AG04449 (cell line): ENCODE measurements around the gene OR56B1.
A peak's percentile ranks its signal among the peaks of the same experiment; 100 is the strongest.
"Not testable (repeated sequence)": the region's sequence is repeated elsewhere in the genome, so short reads cannot be mapped to it uniquely, and the experiment has no call there.

Experiments
- CTCF ChIA-PET: fragments of 350-600 bp; formaldehyde crosslinking; extraction: SDS; loops from one replicate; lab custom pipeline; 2021; ENCODE audit warnings: antibody characterized with exemption; lab: Yijun Ruan, JAX
- POLR2A ChIA-PET: fragments of 400-600, 350-600 bp; formaldehyde crosslinking; extraction: SDS; loops from one replicate; lab custom pipeline; 2020; ENCODE audit warnings: antibody characterized with exemption, inconsistent platforms; lab: Yijun Ruan, JAX
- DNase-seq: peaks from one replicate; pipeline ENCODE4 v3.0.0-alpha.2; 2010; ENCODE audit warnings: low read depth, low spot score
- H3K4me3 ChIP-seq: 2 replicates; pipeline ENCODE4 v1.5.1; 2011; ENCODE audit warnings: low read depth, mild to moderate bottlenecking, control low read depth, low read length
- TF ChIP-seq, protein P1 (sequence below): IDR thresholded peaks from one replicate; pipeline ENCODE4 v1.5.1; 2011; ENCODE audit warnings: mild to moderate bottlenecking, moderate library complexity, low read length, control low read depth, inconsistent platforms; ENCODE audit not compliant: insufficient read depth; ENCODE audit errors: missing control alignments

The OR56B1 gene, protein sequence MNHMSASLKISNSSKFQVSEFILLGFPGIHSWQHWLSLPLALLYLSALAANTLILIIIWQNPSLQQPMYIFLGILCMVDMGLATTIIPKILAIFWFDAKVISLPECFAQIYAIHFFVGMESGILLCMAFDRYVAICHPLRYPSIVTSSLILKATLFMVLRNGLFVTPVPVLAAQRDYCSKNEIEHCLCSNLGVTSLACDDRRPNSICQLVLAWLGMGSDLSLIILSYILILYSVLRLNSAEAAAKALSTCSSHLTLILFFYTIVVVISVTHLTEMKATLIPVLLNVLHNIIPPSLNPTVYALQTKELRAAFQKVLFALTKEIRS

DNA sequence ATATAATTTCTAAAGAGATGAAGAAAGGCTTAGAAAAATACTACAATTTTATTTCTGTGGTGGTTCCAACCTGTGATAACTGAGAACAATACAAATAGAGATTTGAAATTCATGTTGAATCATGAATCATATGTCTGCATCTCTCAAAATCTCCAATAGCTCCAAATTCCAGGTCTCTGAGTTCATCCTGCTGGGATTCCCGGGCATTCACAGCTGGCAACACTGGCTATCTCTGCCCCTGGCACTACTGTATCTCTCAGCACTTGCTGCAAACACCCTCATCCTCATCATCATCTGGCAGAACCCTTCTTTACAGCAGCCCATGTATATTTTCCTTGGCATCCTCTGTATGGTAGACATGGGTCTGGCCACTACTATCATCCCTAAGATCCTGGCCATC lies at the start of gene OR56B1:
Gene OR56B1 (plus strand): TSS at position 53 of the 400 bp plus-strand sequence. CDS start 69 bp downstream, at position 122.
- no peak for DNase-seq

DNA sequence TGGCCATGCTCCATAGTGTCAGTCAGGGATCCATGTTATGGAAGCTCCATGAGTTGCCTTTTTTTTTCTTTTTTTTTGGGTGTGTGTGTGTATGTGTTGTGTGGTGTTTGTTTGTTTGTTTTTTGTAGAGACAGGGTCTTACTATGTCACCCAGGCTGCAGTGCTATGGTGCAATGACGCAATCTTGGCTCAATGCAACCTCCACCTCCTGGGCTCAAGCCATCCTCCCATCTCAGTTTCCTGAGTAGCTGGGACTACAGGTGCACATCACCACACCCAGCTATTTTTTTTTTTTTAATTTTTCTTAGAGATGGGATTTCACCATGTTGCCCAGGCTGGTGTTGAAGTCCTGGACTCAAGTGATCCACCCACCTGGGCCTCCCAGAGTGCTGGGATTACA lies 47.8 kb upstream of the OR56B1 start:
- TF ChIP-seq, protein P1, sequence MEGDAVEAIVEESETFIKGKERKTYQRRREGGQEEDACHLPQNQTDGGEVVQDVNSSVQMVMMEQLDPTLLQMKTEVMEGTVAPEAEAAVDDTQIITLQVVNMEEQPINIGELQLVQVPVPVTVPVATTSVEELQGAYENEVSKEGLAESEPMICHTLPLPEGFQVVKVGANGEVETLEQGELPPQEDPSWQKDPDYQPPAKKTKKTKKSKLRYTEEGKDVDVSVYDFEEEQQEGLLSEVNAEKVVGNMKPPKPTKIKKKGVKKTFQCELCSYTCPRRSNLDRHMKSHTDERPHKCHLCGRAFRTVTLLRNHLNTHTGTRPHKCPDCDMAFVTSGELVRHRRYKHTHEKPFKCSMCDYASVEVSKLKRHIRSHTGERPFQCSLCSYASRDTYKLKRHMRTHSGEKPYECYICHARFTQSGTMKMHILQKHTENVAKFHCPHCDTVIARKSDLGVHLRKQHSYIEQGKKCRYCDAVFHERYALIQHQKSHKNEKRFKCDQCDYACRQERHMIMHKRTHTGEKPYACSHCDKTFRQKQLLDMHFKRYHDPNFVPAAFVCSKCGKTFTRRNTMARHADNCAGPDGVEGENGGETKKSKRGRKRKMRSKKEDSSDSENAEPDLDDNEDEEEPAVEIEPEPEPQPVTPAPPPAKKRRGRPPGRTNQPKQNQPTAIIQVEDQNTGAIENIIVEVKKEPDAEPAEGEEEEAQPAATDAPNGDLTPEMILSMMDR, result no peak

More for the DNA sequence above, at the start of gene OR56B1:
- H3K4me3 ChIP-seq, result no peak within 1 kb of the TSS
- CTCF ChIA-PET, result no interaction called here
- POLR2A ChIA-PET, result no interaction called here
- TF ChIP-seq, protein P1, result no peak

DNA sequence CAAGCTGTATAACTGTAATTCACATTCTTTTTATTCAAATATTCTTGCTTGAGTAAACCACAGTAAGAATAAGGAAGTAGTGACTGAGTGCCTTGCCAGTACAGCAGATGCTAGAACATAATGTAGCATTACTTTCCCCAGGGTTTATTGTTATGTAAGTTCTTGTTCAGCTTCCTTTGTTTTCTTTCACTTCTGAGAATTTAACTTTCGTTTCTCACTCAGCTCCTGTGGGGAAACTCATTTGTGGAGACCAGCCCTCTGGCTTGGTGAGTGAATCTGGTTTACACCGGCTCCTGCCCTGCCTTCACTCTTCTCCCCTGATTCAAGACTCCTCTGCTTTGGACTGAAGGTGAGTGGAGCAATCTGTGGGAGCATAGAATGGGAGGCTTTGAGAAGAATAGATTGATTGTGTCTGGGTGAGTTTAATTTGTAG lies 46.7 kb upstream of the OR56B1 start, which contains the start of gene TRIM22:
Gene TRIM22 (plus strand): TSS at position 240 of the 433 bp plus-strand sequence. CDS start 6,443 bp downstream, outside the sequence.
- ChIA-PET CTCF (interaction anchor here (1.2 to 2.3 kb wide), 5 partner anchors 29 to 213 kb away, joined by 3 to 6 read pairs (median 4); no protein-coding TSS in a partner anchor), POLR2A (interaction anchor here (0.5 to 0.6 kb wide), 2 partner anchors 13 to 322 kb away, joined by 3 read pairs; no protein-coding TSS in a partner anchor)
- DNase-seq, result peak; percentile 36
- peak within 1 kb of the TSS; percentile 58 for H3K4me3 ChIP-seq
- TF ChIP-seq, protein P1, result no peak

More for the DNA sequence above, 47.8 kb upstream of the OR56B1 start:
- ChIA-PET CTCF (interaction anchor here (1.7 kb wide), 1 partner anchor 85 kb away, joined by 3 read pairs; no protein-coding TSS in a partner anchor), POLR2A (no interaction called here)
- no peak overlapping the region for H3K4me3 ChIP-seq
- DNase-seq, result no peak

DNA sequence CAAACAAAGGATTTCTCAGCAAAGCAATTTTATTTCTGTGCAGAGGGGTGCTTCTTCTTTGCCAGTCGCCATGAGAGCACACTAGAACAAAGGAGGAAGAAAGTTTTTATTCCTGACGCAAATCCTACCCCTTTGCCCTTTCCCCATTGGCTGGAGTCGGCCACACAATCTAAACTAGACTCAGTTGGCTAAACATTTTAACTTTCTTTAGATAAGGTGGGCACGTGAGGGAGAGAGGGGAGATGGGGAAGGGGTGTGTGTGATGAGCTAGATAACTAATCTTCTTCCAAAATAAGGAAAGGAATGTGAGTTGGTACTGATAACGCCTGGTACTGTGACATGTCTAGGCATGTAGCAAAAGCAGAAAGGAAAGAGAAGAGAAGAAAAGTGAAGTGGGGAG lies 46.0 kb upstream of the OR56B1 start:
- ChIA-PET POLR2A (interaction anchor here (0.9 kb wide), 1 partner anchor 9 kb away, joined by 3 read pairs; no protein-coding TSS in a partner anchor), CTCF (interaction anchor here (1.2 to 2.3 kb wide), 4 partner anchors 28 to 214 kb away, joined by 3 to 6 read pairs (median 4); no protein-coding TSS in a partner anchor)
- no peak for DNase-seq
- H3K4me3 ChIP-seq, result peak overlapping the region; percentile 58
- TF ChIP-seq, protein P1, result no peak

DNA sequence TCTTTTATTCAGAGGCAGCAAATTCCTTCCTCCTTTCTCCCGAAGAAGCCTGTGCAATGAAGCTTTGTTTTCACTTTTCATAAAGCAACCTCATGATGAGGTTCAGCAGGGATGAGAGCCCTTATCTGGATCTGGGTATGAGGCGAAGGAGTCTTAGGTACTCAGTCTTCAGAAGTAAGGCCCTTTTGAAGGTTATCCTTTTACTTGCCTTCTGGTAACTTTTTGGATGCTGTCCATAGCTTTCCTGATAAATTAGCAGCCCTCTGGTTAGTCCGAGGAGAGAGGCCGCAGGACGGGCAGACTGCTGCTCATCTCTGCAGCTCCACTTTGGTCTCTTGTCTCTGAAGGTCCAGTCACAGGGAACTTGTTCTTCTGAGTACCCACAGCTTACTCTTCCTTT lies 45.5 kb upstream of the OR56B1 start:
- ChIA-PET POLR2A (interaction anchor here (0.9 kb wide), 1 partner anchor 9 kb away, joined by 3 read pairs; no protein-coding TSS in a partner anchor), CTCF (interaction anchor here (1.2 to 2.3 kb wide), 3 partner anchors 84 to 214 kb away, joined by 3 to 6 read pairs (median 5); no protein-coding TSS in a partner anchor)
- H3K4me3 ChIP-seq, result peak overlapping the region; percentile 58
- no peak for DNase-seq
- TF ChIP-seq, protein P1, result no peak

DNA sequence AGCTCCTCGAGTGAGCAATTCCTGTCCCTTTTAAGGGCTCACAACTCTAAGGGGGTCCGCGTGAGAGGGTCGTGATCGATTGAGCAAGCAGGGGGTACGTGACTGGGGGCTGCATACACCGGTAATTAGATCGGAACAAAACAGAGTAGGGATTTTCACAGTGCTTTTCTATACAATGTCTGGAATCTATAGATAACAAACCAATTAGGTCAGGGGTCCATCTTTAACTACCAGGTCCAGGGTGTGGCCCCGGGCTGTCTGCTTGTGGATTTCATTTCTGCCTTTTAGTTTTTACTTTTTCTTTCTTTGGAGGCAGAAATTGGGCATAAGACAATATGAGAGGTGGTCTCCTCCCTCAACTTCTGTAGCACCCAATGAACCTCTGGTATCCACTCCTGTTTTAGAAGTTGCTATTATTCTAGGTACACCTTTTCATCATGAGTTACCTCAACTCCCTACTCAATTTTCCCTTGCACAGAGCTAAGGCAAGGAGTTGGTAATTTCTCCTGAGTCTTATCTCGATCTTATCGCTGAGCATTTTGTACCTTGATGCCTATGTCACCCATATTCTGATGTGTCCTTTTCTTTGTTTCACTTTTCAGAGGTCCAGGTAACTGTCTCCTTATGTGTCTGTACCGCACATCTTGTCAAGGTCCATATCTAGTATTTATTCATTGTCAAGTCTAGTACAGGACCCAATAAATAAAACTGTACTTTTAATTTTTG lies 44.8 kb upstream of the OR56B1 start:
- DNase-seq, result not testable (repeated sequence)
- ChIA-PET CTCF (interaction anchor here (2.3 kb wide), 1 partner anchor 92 kb away, joined by 6 read pairs; no protein-coding TSS in a partner anchor), POLR2A (interaction anchor here (0.9 kb wide), 1 partner anchor 8 kb away, joined by 3 read pairs; no protein-coding TSS in a partner anchor)
- peak overlapping the region; percentile 58 for H3K4me3 ChIP-seq
